Measurements from ENCODE around the gene MYF5. TPM values are rescaled to one million over a fixed set of nuclear protein-coding genes. Genes with fewer than 3 reads are reported as not detected.
A peak's percentile ranks its signal among the peaks of the same experiment; 100 is the strongest.

MYF5 gene
- total and polyA plus RNA-seq, 2 donors (not counting 1 experiment from before 2014, with no cell fraction given) = not detected

DNA sequence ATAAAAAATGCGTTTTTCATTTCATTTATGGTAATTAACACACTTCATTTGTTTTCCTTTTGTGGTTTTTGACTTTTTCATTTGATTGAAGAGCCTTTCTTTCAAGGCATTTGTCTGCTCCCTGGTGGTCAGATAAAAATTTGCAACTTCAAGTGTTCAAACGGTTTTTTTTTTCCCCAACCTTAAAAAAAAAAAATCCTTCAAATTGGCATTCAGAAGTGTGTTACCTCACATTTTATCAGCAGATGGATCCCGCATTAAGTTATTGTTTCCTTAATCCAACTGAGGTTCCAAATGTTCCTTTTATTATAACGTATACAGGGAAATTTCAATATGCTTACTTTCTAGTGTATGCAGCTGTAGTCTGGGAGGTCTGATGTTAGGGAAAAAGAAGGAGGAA lies 47.2 kb downstream of the MYF5 start:
- Histone ChIP-seq H3K4me1 (ENCODE audit: control insufficient read depth, extremely low read depth, insufficient read depth, low read length) (no peaks in the 10 kb centered on the region), H3K27me3 (ENCODE audit: control insufficient read depth, insufficient read depth, low read length) (no peaks in the 10 kb centered on the region), H2AFZ (ENCODE audit: low read length) (no peak overlapping the region), H3K79me2 (ENCODE audit: control insufficient read depth, insufficient read depth, low read length) (no peaks in the 10 kb centered on the region), H3K4me3 (replicated peaks in 1 of 4; ENCODE audit: control extremely low read depth in 1 of 4, insufficient read depth in 1 of 4, low read depth in 3 of 4, low read length in 4 of 4) (no peak overlapping the region), H3K9ac (ENCODE audit: insufficient read depth, low read length) (no peak overlapping the region), H3K27ac (ENCODE audit: insufficient read depth, low read length) (no peak overlapping the region), H4K20me1 (ENCODE audit: control insufficient read depth, extremely low read depth, insufficient read depth, low read length) (no peaks in the 10 kb centered on the region), H3K36me3 (ENCODE audit: control insufficient read depth, insufficient read depth, low read length) (no peaks in the 10 kb centered on the region), H3K4me2 (ENCODE audit: extremely low read depth, insufficient read depth, low read length) (no peak overlapping the region), H3K9me3 (ENCODE audit: control insufficient read depth, insufficient read depth, low read depth, low read length) (no peaks in the 10 kb centered on the region)
- TF ChIP-seq, protein P1, sequence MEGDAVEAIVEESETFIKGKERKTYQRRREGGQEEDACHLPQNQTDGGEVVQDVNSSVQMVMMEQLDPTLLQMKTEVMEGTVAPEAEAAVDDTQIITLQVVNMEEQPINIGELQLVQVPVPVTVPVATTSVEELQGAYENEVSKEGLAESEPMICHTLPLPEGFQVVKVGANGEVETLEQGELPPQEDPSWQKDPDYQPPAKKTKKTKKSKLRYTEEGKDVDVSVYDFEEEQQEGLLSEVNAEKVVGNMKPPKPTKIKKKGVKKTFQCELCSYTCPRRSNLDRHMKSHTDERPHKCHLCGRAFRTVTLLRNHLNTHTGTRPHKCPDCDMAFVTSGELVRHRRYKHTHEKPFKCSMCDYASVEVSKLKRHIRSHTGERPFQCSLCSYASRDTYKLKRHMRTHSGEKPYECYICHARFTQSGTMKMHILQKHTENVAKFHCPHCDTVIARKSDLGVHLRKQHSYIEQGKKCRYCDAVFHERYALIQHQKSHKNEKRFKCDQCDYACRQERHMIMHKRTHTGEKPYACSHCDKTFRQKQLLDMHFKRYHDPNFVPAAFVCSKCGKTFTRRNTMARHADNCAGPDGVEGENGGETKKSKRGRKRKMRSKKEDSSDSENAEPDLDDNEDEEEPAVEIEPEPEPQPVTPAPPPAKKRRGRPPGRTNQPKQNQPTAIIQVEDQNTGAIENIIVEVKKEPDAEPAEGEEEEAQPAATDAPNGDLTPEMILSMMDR (conservative IDR thresholded peaks at IDR 0.05 in 1 of 2, IDR thresholded peaks at IDR 0.05 in 1 of 2; ENCODE audit: low read depth in 1 of 2, low read length in 2 of 2) = peak; percentile 51 to 62
- no peak for TF ChIP-seq EZH2 (IDR thresholded peaks at IDR 0.05; ENCODE audit: low read length, missing control alignments)
- peak; percentile 50 to 81 for DNase-seq (ENCODE audit: low read depth in 2 of 2)

DNA sequence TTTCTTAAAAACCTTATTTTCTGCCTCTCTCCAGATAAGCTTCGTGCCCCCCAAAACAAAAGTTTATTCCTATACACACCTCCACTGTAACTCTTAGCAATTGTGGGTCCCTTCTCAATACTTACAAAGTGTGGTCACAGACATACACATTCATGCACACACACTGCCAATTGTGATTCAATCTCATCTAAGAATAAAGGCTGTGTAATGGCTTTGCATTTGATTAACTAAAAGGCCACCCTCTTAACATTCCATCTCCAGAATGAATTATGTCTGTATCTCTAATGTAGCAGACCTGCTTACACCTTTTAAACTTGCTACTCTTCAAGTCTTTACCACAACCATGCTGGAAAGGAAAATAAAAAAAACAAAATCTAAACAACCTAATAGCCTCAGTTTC lies 49.5 kb downstream of the MYF5 start:
- Histone ChIP-seq H3K4me1 (ENCODE audit: control insufficient read depth, extremely low read depth, insufficient read depth, low read length) (no peaks in the 10 kb centered on the region), H3K9me3 (ENCODE audit: control insufficient read depth, insufficient read depth, low read depth, low read length) (no peaks in the 10 kb centered on the region), H3K79me2 (ENCODE audit: control insufficient read depth, insufficient read depth, low read length) (no peaks in the 10 kb centered on the region), H3K4me3 (replicated peaks in 1 of 4; ENCODE audit: control extremely low read depth in 1 of 4, insufficient read depth in 1 of 4, low read depth in 3 of 4, low read length in 4 of 4) (no peak overlapping the region), H3K4me2 (ENCODE audit: extremely low read depth, insufficient read depth, low read length) (no peak overlapping the region), H3K27ac (ENCODE audit: insufficient read depth, low read length) (no peak overlapping the region), H3K36me3 (ENCODE audit: control insufficient read depth, insufficient read depth, low read length) (no peaks in the 10 kb centered on the region), H2AFZ (ENCODE audit: low read length) (no peak overlapping the region), H3K9ac (ENCODE audit: insufficient read depth, low read length) (no peak overlapping the region), H4K20me1 (ENCODE audit: control insufficient read depth, extremely low read depth, insufficient read depth, low read length) (no peaks in the 10 kb centered on the region), H3K27me3 (ENCODE audit: control insufficient read depth, insufficient read depth, low read length) (no peaks in the 10 kb centered on the region)
- TF ChIP-seq EZH2 (IDR thresholded peaks at IDR 0.05; ENCODE audit: low read length, missing control alignments) = no peak
- TF ChIP-seq, protein P1 (conservative IDR thresholded peaks at IDR 0.05 in 1 of 2, IDR thresholded peaks at IDR 0.05 in 1 of 2; ENCODE audit: low read depth in 1 of 2, low read length in 2 of 2) = no peak
- DNase-seq (ENCODE audit: low read depth in 2 of 2) = no peak

DNA sequence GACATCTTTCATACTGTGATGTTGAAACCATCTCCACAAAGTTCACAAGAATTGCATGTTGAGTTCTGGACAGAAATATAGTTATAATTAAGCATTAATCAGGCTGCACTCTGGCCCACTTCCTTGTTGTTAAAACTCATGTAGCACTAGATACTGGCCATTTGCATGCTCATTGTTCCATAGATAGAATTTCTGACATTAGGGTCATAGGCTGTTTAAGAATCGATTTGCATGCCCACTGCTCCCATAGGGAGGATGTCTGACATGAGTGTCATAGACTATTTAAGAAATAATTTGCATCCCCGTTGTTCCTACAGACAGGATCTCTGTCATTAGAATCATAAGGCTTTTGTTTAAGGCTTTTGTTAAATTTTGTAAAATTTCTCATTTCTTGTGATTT lies 50.2 kb downstream of the MYF5 start:
- Histone ChIP-seq H3K79me2 (ENCODE audit: control insufficient read depth, insufficient read depth, low read length) (no peaks in the 10 kb centered on the region), H3K27me3 (ENCODE audit: control insufficient read depth, insufficient read depth, low read length) (no peaks in the 10 kb centered on the region), H4K20me1 (ENCODE audit: control insufficient read depth, extremely low read depth, insufficient read depth, low read length) (no peaks in the 10 kb centered on the region), H3K4me3 (replicated peaks in 1 of 4; ENCODE audit: control extremely low read depth in 1 of 4, insufficient read depth in 1 of 4, low read depth in 3 of 4, low read length in 4 of 4) (no peak overlapping the region), H2AFZ (ENCODE audit: low read length) (no peak overlapping the region), H3K9ac (ENCODE audit: insufficient read depth, low read length) (no peak overlapping the region), H3K4me1 (ENCODE audit: control insufficient read depth, extremely low read depth, insufficient read depth, low read length) (no peaks in the 10 kb centered on the region), H3K9me3 (ENCODE audit: control insufficient read depth, insufficient read depth, low read depth, low read length) (no peaks in the 10 kb centered on the region), H3K4me2 (ENCODE audit: extremely low read depth, insufficient read depth, low read length) (no peak overlapping the region), H3K27ac (ENCODE audit: insufficient read depth, low read length) (no peak overlapping the region), H3K36me3 (ENCODE audit: control insufficient read depth, insufficient read depth, low read length) (no peaks in the 10 kb centered on the region)
- DNase-seq (ENCODE audit: low read depth in 2 of 2) = no peak
- TF ChIP-seq, protein P1 (conservative IDR thresholded peaks at IDR 0.05 in 1 of 2, IDR thresholded peaks at IDR 0.05 in 1 of 2; ENCODE audit: low read depth in 1 of 2, low read length in 2 of 2) = no peak
- no peak for TF ChIP-seq EZH2 (IDR thresholded peaks at IDR 0.05; ENCODE audit: low read length, missing control alignments)

Other genes with a start within 250 kb of the MYF5 start
- under 0.01 TPM in 1 of 2 replicates, not detected in the other for gene MYF6, start 9.3 kb upstream of the MYF5 start, total RNA-seq
- gene MYF6, start 9.3 kb upstream of the MYF5 start, polyA plus RNA-seq = 0.07 TPM in 1 of 2 replicates, not detected in the other
- 9.5 and 22.8 TPM in 2 replicates for gene LIN7A, start 221.0 kb downstream of the MYF5 start, total RNA-seq
- gene LIN7A, start 221.0 kb downstream of the MYF5 start, polyA plus RNA-seq = 6.9 and 35.3 TPM in 2 replicates